Fibroblast of skin of scalp (primary cell): ENCODE measurements around the gene CCSER1.
"Not testable (repeated sequence)": the region's sequence is repeated elsewhere in the genome, so short reads cannot be mapped to it uniquely, and the experiment has no call there.

Source experiments
- DNase-seq: peaks from one replicate; pipeline ENCODE4 v3.0.0-alpha.2; 2013

CCSER1 gene

GRCh38 chr4:90575371-90575770 is 448.2 kb downstream of the CCSER1 start:
- no peak for DNase-seq

- DNase-seq, result no peak
Measured at GRCh38 chr4:90580326-90580725, 453.1 kb downstream of the CCSER1 start.

- no peak for DNase-seq
Measured at GRCh38 chr4:90582087-90582486, 454.9 kb downstream of the CCSER1 start.

GRCh38 chr4:90584051-90584450 is 456.9 kb downstream of the CCSER1 start:
- no peak for DNase-seq

- no peak for DNase-seq
Measured at GRCh38 chr4:90585961-90586360, 458.8 kb downstream of the CCSER1 start.

- DNase-seq, result no peak
Measured at GRCh38 chr4:90586799-90587198, 459.6 kb downstream of the CCSER1 start.

GRCh38 chr4:90597927-90598326 is 470.7 kb downstream of the CCSER1 start:
- DNase-seq, result no peak

GRCh38 chr4:90598741-90599140 is 471.5 kb downstream of the CCSER1 start:
- DNase-seq, result no peak

- no peak for DNase-seq
Measured at GRCh38 chr4:90602726-90603125, 475.5 kb downstream of the CCSER1 start.

- DNase-seq, result no peak
Measured at GRCh38 chr4:90603540-90603939, 476.3 kb downstream of the CCSER1 start.

GRCh38 chr4:90606781-90607180 is 479.6 kb downstream of the CCSER1 start:
- no peak for DNase-seq

GRCh38 chr4:90614371-90614770 is 487.2 kb downstream of the CCSER1 start:
- no peak for DNase-seq

GRCh38 chr4:90621080-90621479 is 493.9 kb downstream of the CCSER1 start:
- DNase-seq, result no peak

GRCh38 chr4:90624781-90625180 is 497.6 kb downstream of the CCSER1 start:
- DNase-seq, result no peak

GRCh38 chr4:90641861-90642599 is 514.8 kb downstream of the CCSER1 start:
- DNase-seq, result no peak

- DNase-seq, result no peak
Measured at GRCh38 chr4:90643156-90643555, 516.0 kb downstream of the CCSER1 start.

GRCh38 chr4:90648311-90648710 is 521.1 kb downstream of the CCSER1 start:
- no peak for DNase-seq

- DNase-seq, result no peak
Measured at GRCh38 chr4:90648791-90649190, 521.6 kb downstream of the CCSER1 start.

GRCh38 chr4:90660672-90661071 is 533.5 kb downstream of the CCSER1 start:
- DNase-seq, result no peak

- no peak for DNase-seq
Measured at GRCh38 chr4:90670183-90670582, 543.0 kb downstream of the CCSER1 start.

GRCh38 chr4:90689739-90690138 is 562.5 kb downstream of the CCSER1 start:
- no peak for DNase-seq

- no peak for DNase-seq
Measured at GRCh38 chr4:90695411-90695810, 568.2 kb downstream of the CCSER1 start.

GRCh38 chr4:90705501-90705900 is 578.3 kb downstream of the CCSER1 start:
- not testable (repeated sequence) for DNase-seq

- no peak for DNase-seq
Measured at GRCh38 chr4:90715242-90715641, 588.0 kb downstream of the CCSER1 start.

- DNase-seq, result no peak
Measured at GRCh38 chr4:90718931-90719330, 591.7 kb downstream of the CCSER1 start.
